Nephron progenitor cell (in vitro differentiated cells): ENCODE data around the gene CCDC88C.
A peak's percentile ranks its signal among the peaks of the same experiment; 100 is the strongest.

Experiments used
- DNase-seq: peaks from one replicate; pipeline ENCODE4 v3.0.0; 2021
- H3K27ac Mint-ChIP-seq: 2 replicates; pipeline ENCODE4 v1.8.0; 2021; ENCODE audit warnings: mild to moderate bottlenecking, moderate library complexity, mixed read lengths
- H3K27me3 Mint-ChIP-seq: 2 replicates; pipeline ENCODE4 v1.8.0; 2021; ENCODE audit warnings: mild to moderate bottlenecking, low read depth, mixed read lengths; ENCODE audit not compliant: poor library complexity
- H3K36me3 Mint-ChIP-seq: 2 replicates; pipeline ENCODE4 v1.8.0; 2021; ENCODE audit warnings: low read depth, mixed read lengths
- H3K4me1 Mint-ChIP-seq: 2 replicates; pipeline ENCODE4 v1.8.0; 2021; ENCODE audit warnings: mixed read lengths
- H3K4me3 Mint-ChIP-seq: 2 replicates; pipeline ENCODE4 v1.8.0; 2021; ENCODE audit warnings: mild to moderate bottlenecking, moderate library complexity, mixed read lengths
- H3K9me3 Mint-ChIP-seq: 2 replicates; pipeline ENCODE4 v1.8.0; 2021; ENCODE audit warnings: mild to moderate bottlenecking, moderate library complexity, mixed read lengths
- CTCF ChIP-seq: fragments of 200-600 bp; sonication (generic); IDR thresholded peaks from 2 replicates; pipeline ENCODE4 v1.5.0; 2021; ENCODE audit warnings: antibody characterized with exemption

Gene CCDC88C

GRCh38 chr14:91309756-91310280 is 107.8 kb downstream of the CCDC88C start:
- no peak for DNase-seq

GRCh38 chr14:91308337-91308736 is 109.3 kb downstream of the CCDC88C start:
- DNase-seq = no peak
- no peak for TF ChIP-seq CTCF
- no peaks in the 10 kb centered on the region for H3K9me3 Mint-ChIP-seq
- H3K4me3 Mint-ChIP-seq = no peak overlapping the region
- H3K27ac Mint-ChIP-seq = no peak overlapping the region
- peaks cover 26% of the 10 kb centered on the region for H3K4me1 Mint-ChIP-seq
- H3K36me3 Mint-ChIP-seq = peaks cover 69% of the 10 kb centered on the region
- H3K27me3 Mint-ChIP-seq = no peaks in the 10 kb centered on the region

More at GRCh38 chr14:91309756-91310280, 107.8 kb downstream of the CCDC88C start:
- H3K9me3 Mint-ChIP-seq = peaks cover 14% of the 10 kb centered on the region
- peaks cover 16% of the 10 kb centered on the region for H3K4me1 Mint-ChIP-seq
- no peak overlapping the region for H3K4me3 Mint-ChIP-seq
- H3K36me3 Mint-ChIP-seq = peaks cover 79% of the 10 kb centered on the region
- no peak for TF ChIP-seq CTCF
- H3K27ac Mint-ChIP-seq = no peak overlapping the region
- H3K27me3 Mint-ChIP-seq = no peaks in the 10 kb centered on the region

GRCh38 chr14:91307652-91308051 is 110.0 kb downstream of the CCDC88C start:
- Mint-ChIP-seq H3K9me3 (no peaks in the 10 kb centered on the region), H3K36me3 (peaks cover 63% of the 10 kb centered on the region), H3K4me1 (peaks cover 24% of the 10 kb centered on the region), H3K4me3 (no peak overlapping the region), H3K27ac (no peak overlapping the region), H3K27me3 (no peaks in the 10 kb centered on the region)
- DNase-seq = no peak
- TF ChIP-seq CTCF = no peak

GRCh38 chr14:91307046-91307445 is 110.6 kb downstream of the CCDC88C start:
- Mint-ChIP-seq H3K4me1 (peaks cover 27% of the 10 kb centered on the region), H3K27ac (peak overlapping the region; percentile 25)

GRCh38 chr14:91306547-91306946 is 111.1 kb downstream of the CCDC88C start:
- peaks cover 69% of the 10 kb centered on the region for H3K36me3 Mint-ChIP-seq
- no peak for TF ChIP-seq CTCF
- H3K9me3 Mint-ChIP-seq = no peaks in the 10 kb centered on the region
- no peaks in the 10 kb centered on the region for H3K27me3 Mint-ChIP-seq
- H3K4me3 Mint-ChIP-seq = no peak overlapping the region
- H3K4me1 Mint-ChIP-seq = peaks cover 31% of the 10 kb centered on the region
- H3K27ac Mint-ChIP-seq = peak overlapping the region; percentile 25
- no peak for DNase-seq

More at GRCh38 chr14:91307046-91307445, 110.6 kb downstream of the CCDC88C start:
- Mint-ChIP-seq H3K36me3 (peaks cover 66% of the 10 kb centered on the region), H3K27me3 (no peaks in the 10 kb centered on the region), H3K4me3 (no peak overlapping the region), H3K9me3 (no peaks in the 10 kb centered on the region)
- TF ChIP-seq CTCF = no peak
- no peak for DNase-seq
